Measurements from ENCODE around the gene MORC4. TPM values are rescaled to one million over a fixed set of nuclear protein-coding genes. Genes with fewer than 3 reads are reported as not detected.

The MORC4 gene
- polyA plus RNA-seq, 1 experiment: 12.3 TPM

- POLR2A ChIA-PET: no interaction called here
- Histone ChIP-seq H3K36me3 (ENCODE audit: control insufficient read depth, insufficient read depth, low read length) (no peaks in the 10 kb centered on the region), H3K4me3 (ENCODE audit: low read depth, low read length) (no peak overlapping the region), H3K27me3 (ENCODE audit: control insufficient read depth, insufficient read depth, low read length) (no peaks in the 10 kb centered on the region)
- CTCF ChIA-PET: interaction anchor here (1.0 to 2.4 kb wide), 4 partner anchors 15 to 38 kb away, joined by 3 to 8 read pairs (median 6); no protein-coding TSS in a partner anchor
- no peak for DNase-seq (ENCODE audit: low read depth)
- TF ChIP-seq CTCF (IDR thresholded peaks at IDR 0.05; ENCODE audit: insufficient read depth, low read depth, low read length): no peak
These were observed 67.5 kb downstream of the MORC4 start for GRCh38 chrX:106932492-106932923.

- no peak for TF ChIP-seq CTCF (IDR thresholded peaks at IDR 0.05; ENCODE audit: insufficient read depth, low read depth, low read length)
- Histone ChIP-seq H3K36me3 (ENCODE audit: control insufficient read depth, insufficient read depth, low read length) (no peaks in the 10 kb centered on the region), H3K4me3 (ENCODE audit: low read depth, low read length) (no peak overlapping the region), H3K27me3 (ENCODE audit: control insufficient read depth, insufficient read depth, low read length) (no peaks in the 10 kb centered on the region)
- DNase-seq (ENCODE audit: low read depth): no peak
- POLR2A ChIA-PET: no interaction called here
- CTCF ChIA-PET: interaction anchor here (1.0 to 2.4 kb wide), 3 partner anchors 20 to 38 kb away, joined by 3 to 8 read pairs (median 7); no protein-coding TSS in a partner anchor
These were observed 68.1 kb downstream of the MORC4 start for GRCh38 chrX:106931831-106932491.

GRCh38 chrX:106928227-106928626 is 71.8 kb downstream of the MORC4 start:
- Histone ChIP-seq H3K36me3 (ENCODE audit: control insufficient read depth, insufficient read depth, low read length) (no peaks in the 10 kb centered on the region), H3K4me3 (ENCODE audit: low read depth, low read length) (no peak overlapping the region), H3K27me3 (ENCODE audit: control insufficient read depth, insufficient read depth, low read length) (no peaks in the 10 kb centered on the region)
- no peak for DNase-seq (ENCODE audit: low read depth)
- no peak for TF ChIP-seq CTCF (IDR thresholded peaks at IDR 0.05; ENCODE audit: insufficient read depth, low read depth, low read length)
- POLR2A ChIA-PET: no interaction called here
- CTCF ChIA-PET: no interaction called here

GRCh38 chrX:106927700-106928099 is 72.3 kb downstream of the MORC4 start:
- no peak overlapping the region for H3K4me3 ChIP-seq (ENCODE audit: low read depth, low read length)
- H3K36me3 ChIP-seq (ENCODE audit: control insufficient read depth, insufficient read depth, low read length): no peaks in the 10 kb centered on the region
- POLR2A ChIA-PET: no interaction called here
- DNase-seq (ENCODE audit: low read depth): no peak
- CTCF ChIA-PET: no interaction called here
- no peaks in the 10 kb centered on the region for H3K27me3 ChIP-seq (ENCODE audit: control insufficient read depth, insufficient read depth, low read length)
- no peak for TF ChIP-seq CTCF (IDR thresholded peaks at IDR 0.05; ENCODE audit: insufficient read depth, low read depth, low read length)

- no peak for TF ChIP-seq CTCF (IDR thresholded peaks at IDR 0.05; ENCODE audit: insufficient read depth, low read depth, low read length)
- H3K36me3 ChIP-seq (ENCODE audit: control insufficient read depth, insufficient read depth, low read length): no peaks in the 10 kb centered on the region
- no peaks in the 10 kb centered on the region for H3K27me3 ChIP-seq (ENCODE audit: control insufficient read depth, insufficient read depth, low read length)
- POLR2A ChIA-PET: no interaction called here
- DNase-seq (ENCODE audit: low read depth): no peak
- CTCF ChIA-PET: no interaction called here
- no peak overlapping the region for H3K4me3 ChIP-seq (ENCODE audit: low read depth, low read length)
These were observed 73.0 kb downstream of the MORC4 start for GRCh38 chrX:106927023-106927422.

All from BJ (cell line).